Central memory CD8-positive, alpha-beta T cell (primary cell): ENCODE data around the gene SULF2.

ENCODE experiments used
- ATAC-seq: fragments of 150-1000 bp; cut with Tn5 transposase; replicated peaks from 2 replicates; pipeline ENCODE4 v1.10.0; 2022; ENCODE audit warnings: mild to moderate bottlenecking, moderate FRiP score, moderate number of reproducible peaks; ENCODE audit not compliant: poor library complexity, severe bottlenecking; ENCODE audit errors: extremely low read depth
- DNase-seq, 2 donors: peaks; one replicate each; pipeline ENCODE4 v3.0.0; 2021; ENCODE audit warnings: low spot score in 2 of 2
- H3K27ac Mint-ChIP-seq: one replicate; pipeline ENCODE4 v1.8.0; 2022; ENCODE audit warnings: low read depth, mild to moderate bottlenecking, moderate library complexity, mixed read lengths
- H3K27me3 Mint-ChIP-seq: one replicate; pipeline ENCODE4 v1.8.0; 2022; ENCODE audit warnings: mixed read lengths
- H3K36me3 Mint-ChIP-seq: one replicate; pipeline ENCODE4 v1.8.0; 2022; ENCODE audit warnings: mild to moderate bottlenecking, moderate library complexity, mixed read lengths; ENCODE audit not compliant: insufficient read depth
- H3K4me1 Mint-ChIP-seq: one replicate; pipeline ENCODE4 v1.8.0; 2022; ENCODE audit warnings: mixed read lengths
- H3K4me3 Mint-ChIP-seq: one replicate; pipeline ENCODE4 v1.8.0; 2022; ENCODE audit warnings: mild to moderate bottlenecking, moderate library complexity, mixed read lengths
- H3K9me3 Mint-ChIP-seq: one replicate; pipeline ENCODE4 v1.8.0; 2022; ENCODE audit warnings: mixed read lengths

Gene SULF2

DNA sequence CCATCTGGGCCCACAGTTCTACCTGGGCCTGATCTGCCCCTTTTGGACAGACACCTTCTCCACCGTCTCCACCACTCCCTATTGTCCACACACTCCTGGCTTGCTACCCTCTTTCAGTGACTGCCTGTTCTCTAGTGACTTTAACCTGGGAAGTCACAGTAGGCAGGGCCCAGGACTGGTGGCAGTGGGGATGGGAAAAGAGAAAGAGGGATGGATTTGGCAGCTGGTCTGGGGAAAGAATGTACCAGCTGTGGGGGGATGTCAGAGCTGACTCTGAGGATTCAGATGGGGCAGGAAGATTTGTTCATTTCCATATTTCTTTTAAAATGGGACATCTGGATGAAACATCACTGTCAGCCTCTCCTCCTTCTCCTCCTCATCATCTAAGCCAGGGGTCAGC, 85.5 kb downstream of the SULF2 start:
- Mint-ChIP-seq H3K4me3 (no peak overlapping the region), H3K27me3 (peaks cover 23% of the 10 kb centered on the region), H3K36me3 (peaks cover 1% of the 10 kb centered on the region), H3K4me1 (no peaks in the 10 kb centered on the region), H3K27ac (no peak overlapping the region), H3K9me3 (no peaks in the 10 kb centered on the region)
- DNase-seq (no peak), ATAC-seq (no peak)

DNA sequence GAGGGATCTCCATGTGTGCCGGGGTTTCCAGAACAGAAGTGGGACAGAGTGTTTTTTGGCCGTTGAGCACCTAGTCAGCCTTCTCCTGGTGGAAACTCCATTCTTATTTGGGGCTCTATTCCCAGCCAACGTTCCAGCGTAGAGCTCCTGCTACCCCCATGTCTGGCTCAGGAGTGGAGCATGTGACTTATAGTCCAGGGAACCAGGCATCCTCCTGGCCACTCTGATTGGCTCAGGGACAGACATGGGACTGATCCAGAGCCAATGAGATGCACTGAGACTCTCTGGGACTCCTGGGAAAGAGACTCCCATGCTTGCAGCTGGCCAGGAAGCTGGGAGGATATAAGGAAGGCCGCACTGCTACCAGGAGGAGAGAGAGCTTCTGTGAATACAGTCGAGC, 87.1 kb downstream of the SULF2 start:
- H3K27ac Mint-ChIP-seq, result no peak overlapping the region
- peaks cover 17% of the 10 kb centered on the region for H3K27me3 Mint-ChIP-seq
- H3K4me3 Mint-ChIP-seq, result no peak overlapping the region
- H3K4me1 Mint-ChIP-seq, result no peaks in the 10 kb centered on the region
- H3K36me3 Mint-ChIP-seq, result peaks cover 1% of the 10 kb centered on the region
- H3K9me3 Mint-ChIP-seq, result no peaks in the 10 kb centered on the region
- ATAC-seq (no peak), DNase-seq (no peak)

DNA sequence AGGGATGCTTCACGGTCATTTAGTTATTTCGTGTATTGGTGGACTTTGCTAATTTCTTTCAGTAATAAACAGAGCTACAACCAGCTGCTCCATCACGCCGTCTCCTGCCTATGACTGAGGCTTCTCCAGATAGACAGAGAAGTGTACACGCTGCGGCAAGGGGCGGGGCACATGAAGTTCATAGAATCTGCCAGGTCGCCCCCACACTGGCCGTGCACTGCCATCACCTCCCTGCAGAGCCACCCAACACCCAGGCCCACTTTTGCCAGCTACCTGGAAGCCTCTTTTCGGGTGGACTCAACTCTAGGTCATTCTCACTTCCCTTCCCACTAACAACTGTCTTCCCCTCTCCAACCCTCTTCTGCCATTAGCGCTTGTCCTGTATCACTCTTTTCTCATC, 88.4 kb downstream of the SULF2 start:
- H3K27ac Mint-ChIP-seq, result no peak overlapping the region
- no peak overlapping the region for H3K4me3 Mint-ChIP-seq
- H3K9me3 Mint-ChIP-seq, result no peaks in the 10 kb centered on the region
- H3K27me3 Mint-ChIP-seq, result peaks cover 23% of the 10 kb centered on the region
- ATAC-seq (no peak), DNase-seq (no peak)
- no peaks in the 10 kb centered on the region for H3K4me1 Mint-ChIP-seq
- H3K36me3 Mint-ChIP-seq, result no peaks in the 10 kb centered on the region

GRCh38 chr20:47694021-47694818, 91.1 kb downstream of the SULF2 start:
- Mint-ChIP-seq H3K27ac (no peak overlapping the region), H3K27me3 (peaks cover 22% of the 10 kb centered on the region), H3K36me3 (no peaks in the 10 kb centered on the region), H3K4me1 (no peaks in the 10 kb centered on the region), H3K9me3 (no peaks in the 10 kb centered on the region), H3K4me3 (no peak overlapping the region)
- DNase-seq (no peak), ATAC-seq (no peak)

- Mint-ChIP-seq H3K27me3 (peaks cover 44% of the 10 kb centered on the region), H3K36me3 (peaks cover 2% of the 10 kb centered on the region), H3K9me3 (no peaks in the 10 kb centered on the region), H3K4me3 (no peak overlapping the region), H3K4me1 (no peaks in the 10 kb centered on the region), H3K27ac (no peak overlapping the region)
- no peak for DNase-seq
- ATAC-seq, result no peak
Observed at GRCh38 chr20:47691625-47692024, 93.7 kb downstream of the SULF2 start.

GRCh38 chr20:47689731-47690130, 95.5 kb downstream of the SULF2 start:
- DNase-seq (no peak), ATAC-seq (no peak)
- Mint-ChIP-seq H3K36me3 (peaks cover 2% of the 10 kb centered on the region), H3K4me3 (no peak overlapping the region), H3K27me3 (peaks cover 44% of the 10 kb centered on the region), H3K9me3 (no peaks in the 10 kb centered on the region), H3K4me1 (no peaks in the 10 kb centered on the region), H3K27ac (no peak overlapping the region)

GRCh38 chr20:47688385-47689381, 96.6 kb downstream of the SULF2 start:
- peaks cover 45% of the 10 kb centered on the region for H3K27me3 Mint-ChIP-seq
- H3K4me3 Mint-ChIP-seq, result no peak overlapping the region
- no peaks in the 10 kb centered on the region for H3K9me3 Mint-ChIP-seq

GRCh38 chr20:47687095-47687987, 97.9 kb downstream of the SULF2 start:
- Mint-ChIP-seq H3K27me3 (peaks cover 45% of the 10 kb centered on the region), H3K36me3 (peaks cover 2% of the 10 kb centered on the region), H3K4me1 (no peaks in the 10 kb centered on the region), H3K4me3 (no peak overlapping the region), H3K27ac (no peak overlapping the region), H3K9me3 (no peaks in the 10 kb centered on the region)
- DNase-seq (no peak), ATAC-seq (no peak)

More at GRCh38 chr20:47688385-47689381, 96.6 kb downstream of the SULF2 start:
- Mint-ChIP-seq H3K36me3 (peaks cover 2% of the 10 kb centered on the region), H3K4me1 (no peaks in the 10 kb centered on the region), H3K27ac (no peak overlapping the region)
- no peak for ATAC-seq
- no peak for DNase-seq

DNA sequence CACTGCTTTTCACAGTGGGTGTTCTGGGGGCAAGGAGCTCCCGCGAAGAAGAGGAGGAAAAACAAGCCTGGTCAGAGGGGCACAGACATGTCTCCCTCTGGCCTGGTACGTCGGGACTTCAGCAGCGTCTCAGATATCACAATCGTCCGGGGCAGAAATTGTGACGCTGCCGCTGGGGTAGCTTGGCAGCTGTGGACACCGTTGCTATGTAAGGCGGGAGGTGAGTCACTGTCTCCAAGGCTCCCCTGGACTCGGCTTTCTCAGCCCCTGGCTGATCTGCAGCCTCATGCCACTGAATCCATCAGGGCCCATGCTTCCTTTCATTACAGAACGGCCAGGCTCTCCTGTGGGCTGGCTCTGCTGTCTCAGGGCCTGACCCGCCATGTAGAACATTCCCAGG, 98.7 kb downstream of the SULF2 start:
- Mint-ChIP-seq H3K4me3 (no peak overlapping the region), H3K27ac (no peak overlapping the region), H3K36me3 (peaks cover 2% of the 10 kb centered on the region), H3K9me3 (no peaks in the 10 kb centered on the region), H3K27me3 (peaks cover 44% of the 10 kb centered on the region), H3K4me1 (no peaks in the 10 kb centered on the region)
- no peak for DNase-seq
- no peak for ATAC-seq

DNA sequence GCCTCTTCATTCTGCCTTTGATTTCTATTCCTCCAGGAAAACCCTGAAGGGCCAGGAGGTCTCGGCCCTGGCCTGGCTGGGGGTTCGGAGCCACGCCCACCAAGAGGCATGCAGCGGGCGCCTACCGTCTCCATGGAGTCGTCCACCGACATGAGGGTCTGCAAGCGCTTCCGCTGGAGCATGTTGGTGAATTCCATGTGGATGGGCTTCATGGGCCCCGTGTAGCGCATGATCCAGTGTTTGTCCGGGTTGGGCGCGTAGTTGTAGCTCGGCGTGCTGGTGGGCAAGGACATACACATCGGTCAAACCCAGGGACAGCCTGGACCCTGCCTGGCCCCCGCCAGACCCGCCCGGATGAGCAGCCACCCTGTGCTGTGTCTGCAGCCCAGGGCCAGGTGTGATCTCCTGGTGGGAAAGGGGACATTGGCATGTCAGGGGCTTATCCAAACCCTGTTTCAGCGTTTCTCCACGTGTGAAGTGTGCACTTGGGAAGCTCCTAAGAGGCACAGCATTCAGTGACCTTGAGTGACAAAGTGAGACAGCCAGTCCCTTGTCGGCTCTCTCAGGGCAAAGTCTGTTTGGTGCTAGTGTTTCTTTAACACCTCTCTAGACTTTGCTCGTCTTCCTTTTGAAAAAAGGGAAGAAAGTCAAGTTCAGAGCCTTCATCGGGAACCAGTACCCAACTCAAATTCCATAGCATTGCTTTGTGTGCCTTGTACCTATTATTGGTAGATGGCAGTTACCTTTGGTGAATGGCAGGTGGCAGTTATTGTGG, 100.8 kb downstream of the SULF2 start:
- Mint-ChIP-seq H3K27ac (no peak overlapping the region), H3K36me3 (peaks cover 2% of the 10 kb centered on the region), H3K27me3 (peaks cover 36% of the 10 kb centered on the region), H3K9me3 (no peaks in the 10 kb centered on the region), H3K4me1 (peaks cover under 1% of the 10 kb centered on the region), H3K4me3 (no peak overlapping the region)
- ATAC-seq, result no peak
- no peak for DNase-seq

DNA sequence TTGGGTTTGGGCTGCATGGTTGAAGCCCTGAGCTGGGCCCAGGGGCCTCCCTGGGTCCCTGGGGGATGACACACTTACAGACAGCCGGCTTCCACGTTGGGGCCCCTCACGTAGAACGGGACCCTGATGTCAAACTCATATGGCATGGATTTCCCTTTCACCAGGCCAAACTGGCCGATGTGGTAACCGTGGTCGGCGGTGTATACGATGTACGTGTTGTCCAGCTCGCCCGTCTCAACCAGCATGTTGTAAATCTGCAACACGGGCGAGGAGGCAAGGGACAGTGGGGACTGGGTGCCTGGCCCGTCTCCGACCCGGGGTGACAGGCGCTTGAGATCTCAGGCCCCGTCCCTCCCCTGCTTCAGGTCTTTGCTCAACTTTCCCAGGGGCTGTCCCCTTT, 102.4 kb downstream of the SULF2 start:
- Mint-ChIP-seq H3K27ac (no peak overlapping the region), H3K27me3 (peaks cover 29% of the 10 kb centered on the region), H3K9me3 (no peaks in the 10 kb centered on the region), H3K4me1 (peaks cover 8% of the 10 kb centered on the region), H3K36me3 (peaks cover 2% of the 10 kb centered on the region), H3K4me3 (no peak overlapping the region)
- ATAC-seq, result no peak
- no peak for DNase-seq
